ENCODE results near the gene SPPL2B.

DNA sequence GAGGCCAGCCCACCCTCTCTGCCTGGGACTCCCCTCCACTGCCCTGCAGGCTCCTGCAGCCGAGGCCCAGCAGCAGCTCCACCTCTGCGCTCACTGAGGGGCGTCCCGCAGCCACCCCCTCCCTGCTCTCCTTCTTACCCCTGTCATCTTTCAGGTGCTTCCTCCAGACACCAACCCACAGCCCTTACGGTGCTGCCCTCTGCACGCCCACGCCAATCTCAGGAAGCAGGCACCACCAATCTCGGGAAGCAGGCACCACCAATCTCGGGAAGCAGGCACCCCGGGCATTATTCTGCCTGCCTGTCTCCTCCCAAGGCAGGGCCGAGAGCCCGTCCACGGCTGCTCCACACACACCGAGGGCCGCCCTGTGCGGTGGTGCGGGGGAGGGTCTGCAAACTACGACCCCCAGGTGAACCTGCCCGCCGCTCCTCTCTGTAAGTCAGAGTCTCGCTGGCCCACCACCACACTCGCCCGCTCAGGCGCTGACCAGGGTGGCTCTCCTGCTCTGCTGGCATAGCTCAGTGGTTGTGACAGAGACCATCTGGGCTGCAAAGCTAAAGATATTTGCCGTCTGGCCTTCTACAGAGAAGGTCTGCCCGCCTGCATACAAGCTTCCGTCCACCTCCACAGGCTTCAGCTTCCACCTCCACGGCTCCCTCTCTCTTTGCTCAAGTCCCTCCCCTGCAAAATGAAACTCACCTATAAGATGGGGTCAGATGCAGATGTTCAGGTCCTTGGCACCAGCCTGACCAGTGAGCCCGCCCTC, 3.0 kb upstream of the SPPL2B start:
- TF ChIP-seq, protein P1, sequence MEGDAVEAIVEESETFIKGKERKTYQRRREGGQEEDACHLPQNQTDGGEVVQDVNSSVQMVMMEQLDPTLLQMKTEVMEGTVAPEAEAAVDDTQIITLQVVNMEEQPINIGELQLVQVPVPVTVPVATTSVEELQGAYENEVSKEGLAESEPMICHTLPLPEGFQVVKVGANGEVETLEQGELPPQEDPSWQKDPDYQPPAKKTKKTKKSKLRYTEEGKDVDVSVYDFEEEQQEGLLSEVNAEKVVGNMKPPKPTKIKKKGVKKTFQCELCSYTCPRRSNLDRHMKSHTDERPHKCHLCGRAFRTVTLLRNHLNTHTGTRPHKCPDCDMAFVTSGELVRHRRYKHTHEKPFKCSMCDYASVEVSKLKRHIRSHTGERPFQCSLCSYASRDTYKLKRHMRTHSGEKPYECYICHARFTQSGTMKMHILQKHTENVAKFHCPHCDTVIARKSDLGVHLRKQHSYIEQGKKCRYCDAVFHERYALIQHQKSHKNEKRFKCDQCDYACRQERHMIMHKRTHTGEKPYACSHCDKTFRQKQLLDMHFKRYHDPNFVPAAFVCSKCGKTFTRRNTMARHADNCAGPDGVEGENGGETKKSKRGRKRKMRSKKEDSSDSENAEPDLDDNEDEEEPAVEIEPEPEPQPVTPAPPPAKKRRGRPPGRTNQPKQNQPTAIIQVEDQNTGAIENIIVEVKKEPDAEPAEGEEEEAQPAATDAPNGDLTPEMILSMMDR (IDR thresholded peaks at IDR 0.05; ENCODE audit: poor library complexity, severe bottlenecking): no peak
- TF ChIP-seq, protein P2, sequence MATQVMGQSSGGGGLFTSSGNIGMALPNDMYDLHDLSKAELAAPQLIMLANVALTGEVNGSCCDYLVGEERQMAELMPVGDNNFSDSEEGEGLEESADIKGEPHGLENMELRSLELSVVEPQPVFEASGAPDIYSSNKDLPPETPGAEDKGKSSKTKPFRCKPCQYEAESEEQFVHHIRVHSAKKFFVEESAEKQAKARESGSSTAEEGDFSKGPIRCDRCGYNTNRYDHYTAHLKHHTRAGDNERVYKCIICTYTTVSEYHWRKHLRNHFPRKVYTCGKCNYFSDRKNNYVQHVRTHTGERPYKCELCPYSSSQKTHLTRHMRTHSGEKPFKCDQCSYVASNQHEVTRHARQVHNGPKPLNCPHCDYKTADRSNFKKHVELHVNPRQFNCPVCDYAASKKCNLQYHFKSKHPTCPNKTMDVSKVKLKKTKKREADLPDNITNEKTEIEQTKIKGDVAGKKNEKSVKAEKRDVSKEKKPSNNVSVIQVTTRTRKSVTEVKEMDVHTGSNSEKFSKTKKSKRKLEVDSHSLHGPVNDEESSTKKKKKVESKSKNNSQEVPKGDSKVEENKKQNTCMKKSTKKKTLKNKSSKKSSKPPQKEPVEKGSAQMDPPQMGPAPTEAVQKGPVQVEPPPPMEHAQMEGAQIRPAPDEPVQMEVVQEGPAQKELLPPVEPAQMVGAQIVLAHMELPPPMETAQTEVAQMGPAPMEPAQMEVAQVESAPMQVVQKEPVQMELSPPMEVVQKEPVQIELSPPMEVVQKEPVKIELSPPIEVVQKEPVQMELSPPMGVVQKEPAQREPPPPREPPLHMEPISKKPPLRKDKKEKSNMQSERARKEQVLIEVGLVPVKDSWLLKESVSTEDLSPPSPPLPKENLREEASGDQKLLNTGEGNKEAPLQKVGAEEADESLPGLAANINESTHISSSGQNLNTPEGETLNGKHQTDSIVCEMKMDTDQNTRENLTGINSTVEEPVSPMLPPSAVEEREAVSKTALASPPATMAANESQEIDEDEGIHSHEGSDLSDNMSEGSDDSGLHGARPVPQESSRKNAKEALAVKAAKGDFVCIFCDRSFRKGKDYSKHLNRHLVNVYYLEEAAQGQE (IDR thresholded peaks at IDR 0.05; ENCODE audit: borderline replicate concordance): no peak
- TF ChIP-seq EZH2 (IDR thresholded peaks at IDR 0.05; ENCODE audit: borderline replicate concordance, insufficient read depth, low read length, poor library complexity, severe bottlenecking) (no peak), POLR2AphosphoS5 (IDR thresholded peaks at IDR 0.05) (no peak), EP300 (conservative IDR thresholded peaks at IDR 0.05; ENCODE audit: poor library complexity, severe bottlenecking) (no peak), TAF1 (IDR thresholded peaks at IDR 0.05; ENCODE audit: low read depth) (no peak)
